K562 (cell line): ENCODE results near the gene GTF3C6. TPM values are rescaled to one million over a fixed set of nuclear protein-coding genes. Genes with fewer than 3 reads are reported as not detected.

ENCODE experiments used
- ATAC-seq: fragments of 200-7000 bp; cut with Tn5 transposase; 3 replicates; pipeline ENCODE4 v1.9.1; 2020; ENCODE audit warnings: moderate library complexity
- BruUV-seq: library from RNA; stranded (reverse); fragments of 400-500 nt; replicated peaks from 2 replicates; lab custom pipeline; 2021; lab: Mats Ljungman, UMichigan
- CTCF ChIA-PET: fragments of 300-600 bp; formaldehyde crosslinking; extraction: SDS; loops from one replicate; lab custom pipeline; 2021; ENCODE audit warnings: low intra/inter-chr PET ratio; lab: Yijun Ruan, JAX
- POLR2A ChIA-PET: fragments of 300-600, 350-650 bp; sonication (Branson Sonifier 250); formaldehyde crosslinking; extraction: SDS; loops from one replicate; lab custom pipeline; 2021; ENCODE audit warnings: antibody characterized with exemption, inconsistent platforms; lab: Yijun Ruan, JAX
- DNase-seq, 4 experiments: peaks; one replicate each; pipeline versions ENCODE4 v3.0.0 to v3.0.0-alpha.2; 2011 to 2018; ENCODE audit warnings: low spot score in 3 of 4, mixed read lengths in 3 of 4; ENCODE audit errors: extremely low read depth in 1 of 4
- FAIRE-seq: peaks from 2 replicates; lab custom pipeline; 2011; peaks lifted over from hg19 to GRCh38; lab: Jason Lieb, UNC
- H2AFZ ChIP-seq: 2 replicates; pipeline ENCODE4 v1.6.0; 2011; ENCODE audit warnings: low read depth, low read length, control low read depth, inconsistent platforms
- H3K27ac ChIP-seq: fragments of 200-600 bp; 3 replicates; pipeline ENCODE4 v1.8.0; 2011; ENCODE audit warnings: low read depth, mild to moderate bottlenecking, control low read depth, inconsistent platforms, low read length, moderate library complexity, mixed read lengths; ENCODE audit errors: extremely low read depth
- H3K27me3 ChIP-seq, 2 experiments: fragments of 300-600 bp in 1 of 2; 2 replicates in 1 of 2; 3 replicates in 1 of 2; pipeline versions ENCODE4 v1.6.0 to v1.8.0; 2011; ENCODE audit warnings: inconsistent platforms in 2 of 2, low read length in 2 of 2, mild to moderate bottlenecking in 1 of 2, mixed read lengths in 1 of 2, moderate library complexity in 1 of 2; ENCODE audit not compliant: control insufficient read depth in 2 of 2, insufficient read depth in 2 of 2
- H3K36me3 ChIP-seq: fragments of 300-600 bp; 3 replicates; pipeline ENCODE4 v1.8.0; 2011; ENCODE audit warnings: mild to moderate bottlenecking, low read length, inconsistent platforms; ENCODE audit not compliant: control insufficient read depth, insufficient read depth
- H3K4me1 ChIP-seq, 2 experiments: fragments of 200-600 bp in 1 of 2; replicated peaks in 1 of 2; 2 replicates in 1 of 2; 3 replicates in 1 of 2; pipeline versions ENCODE4 v1.5.1 to v1.8.0; 2011; ENCODE audit warnings: inconsistent platforms in 2 of 2, low read length in 2 of 2, mild to moderate bottlenecking in 1 of 2, mixed read lengths in 1 of 2, moderate library complexity in 1 of 2; ENCODE audit not compliant: control insufficient read depth in 2 of 2, insufficient read depth in 2 of 2
- H3K4me2 ChIP-seq: 2 replicates; pipeline ENCODE4 v1.6.1; 2011; ENCODE audit warnings: low read length, control low read depth, inconsistent platforms, mixed read lengths; ENCODE audit not compliant: insufficient read depth
- H3K4me3 ChIP-seq: fragments of 200-600 bp; sonication (generic), shearing (Covaris generic); 2 replicates; pipeline ENCODE4 v1.5.1; 2016; ENCODE audit warnings: control low read depth, inconsistent platforms
- H3K79me2 ChIP-seq: fragments of 200-600 bp; 3 replicates; pipeline ENCODE4 v1.8.0; 2011; ENCODE audit warnings: low read length, inconsistent platforms; ENCODE audit not compliant: control insufficient read depth, insufficient read depth
- H3K9ac ChIP-seq, 2 experiments: 2 replicates each; pipeline versions ENCODE4 v1.6.0 to v1.6.1; 2011; ENCODE audit warnings: low read depth in 2 of 2, low read length in 2 of 2, control low read depth in 1 of 2, inconsistent platforms in 1 of 2, mild to moderate bottlenecking in 1 of 2, mixed read lengths in 1 of 2; ENCODE audit not compliant: insufficient read depth in 1 of 2
- H3K9me1 ChIP-seq: one replicate; pipeline ENCODE4 v1.6.0; 2011; ENCODE audit warnings: inconsistent platforms, mild to moderate bottlenecking, low read length, moderate library complexity; ENCODE audit not compliant: control insufficient read depth, insufficient read depth
- H3K9me3 ChIP-seq: replicated peaks from 2 replicates; pipeline ENCODE4 v1.5.1; 2011; ENCODE audit warnings: low read depth, low read length, inconsistent platforms; ENCODE audit not compliant: control insufficient read depth, insufficient read depth
- H4K20me1 ChIP-seq: replicated peaks from 2 replicates; pipeline ENCODE4 v1.6.1; 2011; ENCODE audit warnings: low read length, inconsistent platforms, mixed read lengths; ENCODE audit not compliant: control insufficient read depth, insufficient read depth
- CREBBP ChIP-seq: IDR thresholded peaks from one replicate; pipeline ENCODE4 v1.6.1; 2012; ENCODE audit warnings: low read depth, mild to moderate bottlenecking, control low read depth, inconsistent platforms, low read length
- NR3C1 ChIP-seq: sonication (generic); formaldehyde crosslinking; IDR thresholded peaks from 2 replicates; pipeline ENCODE4 v1.8.1; 2022; ENCODE audit warnings: missing genetic modification reagents
- RREB1 ChIP-seq: fragments of 250-450 bp; sonication (Bioruptor Pico); IDR thresholded peaks from 2 replicates; pipeline ENCODE4 v1.4.0; 2020
- WGBS: fragments of 100-300 bp; shearing (Covaris generic); methylation state at CpG from one replicate; pipeline ENCODE4 v1.1.6; 2016; ENCODE audit warnings: low coverage, mixed read lengths; ENCODE audit not compliant: insufficient coverage; ENCODE audit errors: missing lambda C conversion rate; 5-methylcytosine and 5-hydroxymethylcytosine counted together
- in situ Hi-C: fragments of 300-500 bp; cut with MboI; formaldehyde crosslinking; loops from 4 replicates; pipeline ENCODE4 v1.15.0; 2018; ENCODE audit warnings: inconsistent platforms, mixed read lengths
- intact Hi-C: fragments of 100-400 bp; cut with micrococcal nuclease; formaldehyde crosslinking; loops from 2 replicates; pipeline ENCODE4 v1.14.2; 2022
- polyA plus RNA-seq, 8 experiments: library from polyadenylated mRNA; depleted of rRNA in 4 of 8; stranded (reverse) in 5 of 8; unstranded in 3 of 8; fragments of >200 nt; fragmentation: Nextera tagmentation in 2 of 8; fragmentation: Illumina TruSeq in 1 of 8; extraction: Ambion mirVana in 2 of 8; extraction: Trizol in 1 of 8; gene quantifications; 2 replicates each; pipeline versions ENCODE4 v1.2.1 to v1.2.3, GENCODE V29; 2011 to 2014; ENCODE audit warnings: inconsistent platforms in 1 of 8, missing spikeins in 1 of 8
- total RNA-seq, 7 experiments: library from RNA; depleted of rRNA in 6 of 7; stranded (reverse); fragments of >200 nt in 6 of 7; fragmentation: Illumina TruSeq in 2 of 7; extraction: Trizol in 2 of 7; gene quantifications; 2 replicates each; pipeline versions ENCODE4 v1.2.1 to v1.2.3, GENCODE V29; 2011 to 2021; ENCODE audit warnings: low replicate concordance in 1 of 7

The GTF3C6 gene
- total and polyA plus RNA-seq, 9 of the 15 experiments (the other 6 are each of a cell fraction or from before 2014, with no cell fraction given), result 37.6 to 140 (median 111) TPM

- DNase-seq, result no peak
- POLR2A ChIA-PET, result interaction anchor here (0.6 to 0.8 kb wide), 4 partner anchors 8 to 321 kb away, joined by 3 to 4 read pairs (median 4); partner anchors contain the start of gene GTF3C6
Measured at GRCh38 chr6:110951008-110951407, 7.5 kb upstream of the GTF3C6 start.

More at GRCh38 chr6:110951008-110951407, 7.5 kb upstream of the GTF3C6 start:
- no peak overlapping the region for H3K27ac ChIP-seq
- ATAC-seq, result no peak
- in situ Hi-C loops, result loop anchor here (5.0 kb wide), 1 partner anchor 274 kb away; no protein-coding TSS in a partner anchor
- no peak overlapping the region for H3K4me3 ChIP-seq
- CTCF ChIA-PET, result no interaction called here
- BruUV-seq, result no TSS peak
- no peak for TF ChIP-seq NR3C1
- TF ChIP-seq RREB1, result no peak
- TF ChIP-seq CREBBP, result no peak
- TF ChIP-seq, all 486 proteins: peak for 0
- H3K79me2 ChIP-seq, result no peaks in the 10 kb centered on the region
- H3K27me3 ChIP-seq, result no peaks in the 10 kb centered on the region
- intact Hi-C loops, result no loop called here
- H3K4me2 ChIP-seq, result no peak overlapping the region
- no peak for FAIRE-seq
- H3K36me3 ChIP-seq, result no peaks in the 10 kb centered on the region
- no peaks in the 10 kb centered on the region for H3K9me3 ChIP-seq
- 7% methylated on average over 1 of the region's 1 CpG for WGBS
- H3K4me1 ChIP-seq, result no peaks in the 10 kb centered on the region; a peak in 1 of 5 replicates
- no peaks in the 10 kb centered on the region for H4K20me1 ChIP-seq
- no peak overlapping the region for H2AFZ ChIP-seq
- H3K9ac ChIP-seq, result no peak overlapping the region
- H3K9me1 ChIP-seq, result no peaks in the 10 kb centered on the region
